GM12801 (cell line): ENCODE measurements around the gene HPS1.

Experiments
- CTCF ChIP-seq: IDR thresholded peaks from one replicate; pipeline ENCODE4 v1.5.1; 2011; ENCODE audit warnings: control low read depth; ENCODE audit not compliant: insufficient read length; ENCODE audit errors: extremely low read depth

Gene HPS1

GRCh38 chr10:98446661-98447221 is at the start of gene HPS1:
HPS1 (minus strand) TSS chr10:98446935; CDS start chr10:98443240, 3,695 bp downstream.
- no peak for TF ChIP-seq CTCF

- TF ChIP-seq CTCF, result no peak
Observed at GRCh38 chr10:98492763-98493162, 46.0 kb upstream of the HPS1 start.

DNA sequence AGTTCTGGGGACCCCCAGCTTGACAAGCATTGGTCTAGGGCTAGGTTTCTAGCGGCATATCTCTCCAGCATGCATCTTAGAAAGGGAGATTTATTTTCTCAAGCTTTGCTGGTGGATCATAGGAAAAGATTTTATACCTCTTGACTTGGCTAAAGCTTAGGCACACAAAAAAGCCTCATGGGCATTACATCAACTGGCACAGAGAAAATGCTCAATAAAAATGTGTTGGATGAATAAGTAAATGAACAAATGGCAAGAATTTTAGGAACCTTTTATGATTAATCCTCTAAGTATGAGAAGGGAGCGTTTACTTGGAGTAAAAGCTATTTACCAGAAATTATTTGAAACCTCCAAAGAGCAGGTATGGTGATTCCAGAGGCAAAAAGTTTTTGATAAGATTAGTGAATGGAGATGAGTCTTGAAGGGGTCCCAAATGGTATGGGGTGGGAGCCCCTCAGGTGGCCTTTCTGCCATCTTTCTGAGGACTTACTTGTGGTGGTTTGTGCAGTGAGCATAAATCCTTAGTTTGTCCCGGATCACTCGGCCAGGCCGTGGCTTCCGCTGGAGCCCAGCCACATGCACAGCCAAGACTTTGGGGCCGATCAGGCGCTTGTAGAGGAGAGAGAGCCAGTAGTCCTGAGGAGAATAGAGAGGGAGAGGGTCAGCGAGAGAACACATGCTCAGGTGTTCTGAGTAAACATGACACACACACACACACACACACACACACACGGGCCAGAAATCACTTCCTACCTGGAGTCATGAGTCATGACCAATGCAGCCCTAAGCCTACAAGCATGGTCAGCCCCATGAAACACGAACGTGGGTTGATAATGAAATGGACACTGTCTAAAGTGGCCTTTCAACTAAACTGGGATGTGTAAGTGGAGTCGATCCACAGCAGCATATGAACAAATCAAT is 43.1 kb upstream of the HPS1 start:
- TF ChIP-seq CTCF, result no peak

DNA sequence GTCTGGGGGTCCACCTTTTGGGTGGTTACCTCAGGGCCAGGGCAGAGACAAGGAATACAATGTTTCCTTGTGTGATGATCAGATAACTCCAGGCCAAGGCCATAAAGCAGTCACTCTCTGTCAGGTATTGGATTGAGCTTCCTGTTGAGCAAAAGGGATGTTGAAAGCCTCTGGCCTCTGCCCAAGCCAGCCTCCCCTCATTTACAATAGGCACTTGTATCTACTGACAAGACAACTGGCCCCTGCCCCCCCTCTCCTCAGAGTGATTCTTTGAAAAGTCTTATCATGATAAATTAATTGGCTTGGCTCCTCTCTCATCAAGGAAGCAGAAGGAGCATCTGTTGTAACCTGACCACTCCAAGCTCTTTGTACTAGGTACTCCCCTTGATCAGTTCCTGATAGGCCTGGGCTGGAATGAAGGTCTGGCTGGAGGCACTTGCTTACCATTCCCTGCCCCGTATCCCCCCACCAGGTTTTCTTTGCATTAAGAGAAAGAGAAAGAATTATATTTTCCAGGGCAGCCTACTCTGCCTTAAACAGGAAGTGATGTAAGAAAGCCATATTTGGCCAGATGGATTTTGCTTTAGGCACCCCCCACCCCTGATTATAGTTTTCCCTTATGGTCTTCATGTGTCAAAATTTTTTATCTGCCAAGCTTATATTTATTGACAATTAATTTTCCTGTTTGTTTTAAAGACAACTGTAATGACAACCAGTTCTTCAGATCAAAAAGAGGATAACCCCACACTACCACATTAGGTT is 42.1 kb upstream of the HPS1 start:
- no peak for TF ChIP-seq CTCF

- TF ChIP-seq CTCF, result no peak
Observed at GRCh38 chr10:98487649-98488048, 40.9 kb upstream of the HPS1 start.

- no peak for TF ChIP-seq CTCF
Observed at GRCh38 chr10:98486421-98486820, 39.7 kb upstream of the HPS1 start.

- no peak for TF ChIP-seq CTCF
Observed at GRCh38 chr10:98485959-98486358, 39.2 kb upstream of the HPS1 start.
